Measurements from ENCODE around the gene AGR3.

Gene AGR3

GRCh38 chr7:16822029-16822428 is 59.8 kb downstream of the AGR3 start:
- DNase-seq, result no peak

GRCh38 chr7:16818732-16819131 is 63.1 kb downstream of the AGR3 start:
- no peak for DNase-seq

GRCh38 chr7:16817536-16817935 is 64.2 kb downstream of the AGR3 start:
- no peak for DNase-seq

DNA sequence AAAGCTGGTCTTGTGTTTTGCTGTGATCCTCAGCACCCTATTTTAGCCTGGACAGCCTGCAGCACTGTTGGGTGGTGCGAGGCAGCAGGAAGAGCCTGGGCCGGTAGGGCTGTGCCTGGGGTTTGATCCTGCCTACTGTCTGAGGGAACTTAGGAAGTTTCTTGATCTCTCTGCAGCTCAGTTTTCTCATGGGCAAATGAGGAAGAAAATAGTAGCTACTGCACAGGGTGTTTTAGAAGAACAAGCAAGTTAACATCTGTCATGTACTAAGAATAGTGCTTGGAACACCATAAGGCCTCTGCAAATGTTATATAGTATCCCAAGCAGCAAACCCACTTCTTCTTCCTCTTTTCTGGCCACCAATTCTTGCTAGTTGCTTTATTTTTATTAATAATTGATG is 65.0 kb downstream of the AGR3 start:
- no peak for DNase-seq

DNA sequence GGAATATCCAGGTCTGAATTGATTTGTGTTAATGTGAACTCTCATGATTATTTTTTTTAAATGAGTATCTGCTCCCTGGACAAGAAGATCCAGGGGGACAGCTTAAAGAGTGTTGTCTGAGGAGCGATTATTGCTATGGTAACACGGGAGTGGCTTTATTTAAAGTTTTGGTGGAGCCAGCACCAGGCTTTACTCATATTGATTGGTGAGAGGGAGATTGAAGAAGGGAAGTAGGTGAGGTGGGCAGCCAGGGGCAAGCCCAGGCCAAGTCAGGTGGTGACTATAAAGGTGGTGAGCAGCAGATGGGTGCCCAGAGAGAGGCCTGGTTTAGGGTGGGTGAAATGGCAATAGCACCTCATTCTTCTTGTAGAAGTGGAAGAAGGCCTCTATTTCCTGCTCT is 66.8 kb downstream of the AGR3 start:
- no peak for DNase-seq

DNA sequence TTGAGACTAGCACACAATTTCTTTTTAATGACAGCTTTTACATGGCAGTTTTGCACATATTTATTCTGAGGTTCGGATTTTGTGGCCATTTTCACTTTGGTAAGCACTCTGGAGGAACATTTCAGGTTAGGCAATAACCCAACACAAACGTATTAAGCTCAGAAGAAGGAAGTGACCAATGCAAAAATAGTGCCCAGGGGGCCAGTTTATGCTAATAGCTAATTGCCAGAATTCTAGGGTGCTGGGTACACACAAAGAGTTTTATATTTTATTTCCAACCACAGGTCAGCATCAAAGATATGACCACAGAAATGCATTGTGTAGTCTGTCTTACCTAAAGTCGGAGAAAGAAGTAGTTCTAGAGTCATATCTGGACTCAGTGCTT is 68.6 kb downstream of the AGR3 start:
- no peak for DNase-seq

- DNase-seq, result no peak
Measured at GRCh38 chr7:16812542-16813231, 69.1 kb downstream of the AGR3 start.

DNA sequence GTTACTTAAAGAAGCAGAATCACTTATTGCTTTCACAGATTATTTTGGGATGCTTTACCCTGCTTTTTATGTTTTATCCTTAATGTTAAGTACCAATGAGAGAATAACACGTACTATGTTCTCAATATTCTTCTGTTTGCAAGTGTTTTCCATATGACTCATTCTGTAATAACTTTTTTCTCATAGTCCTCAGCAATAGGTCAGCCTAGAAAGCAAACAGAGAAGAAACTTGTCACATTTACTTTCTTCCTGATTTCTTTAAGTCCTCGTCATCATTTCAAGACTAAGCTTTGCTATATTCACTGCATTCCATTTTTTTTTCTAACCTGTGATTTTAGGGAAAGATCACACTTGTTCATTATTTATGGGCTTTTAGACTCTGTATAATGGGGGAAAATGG is 70.2 kb downstream of the AGR3 start:
- no peak for DNase-seq

DNA sequence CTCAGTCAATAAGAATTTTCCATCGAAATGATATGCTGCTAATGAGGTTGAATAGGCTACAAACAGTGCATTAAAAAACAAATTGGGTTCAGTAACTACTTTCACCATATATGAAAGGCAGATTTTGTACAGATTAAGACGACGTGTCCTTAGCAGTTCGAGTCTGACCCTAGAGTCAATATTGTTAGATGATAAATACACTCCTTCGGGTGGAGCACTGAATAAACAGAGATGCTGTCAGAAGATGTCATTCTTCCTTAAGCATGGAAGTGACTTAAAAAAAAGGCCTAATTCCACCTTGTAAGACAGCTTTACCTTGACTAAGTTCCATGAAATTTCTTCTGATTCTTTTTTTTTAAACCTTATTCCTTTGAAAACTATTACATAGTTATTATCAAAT is 71.2 kb downstream of the AGR3 start:
- no peak for DNase-seq

GRCh38 chr7:16810112-16810511 is 71.7 kb downstream of the AGR3 start:
- no peak for DNase-seq

Measured in CD4-positive, alpha-beta T cell treated with Interleukin-1 beta for 1 hour (primary cell).